Stimulated activated CD4-positive, alpha-beta T cell treated with anti-CD3 and anti-CD28 coated beads, Interleukin-1b, Interleukin-23, amount 100 ng/mL, for 4 hours (primary cell): ENCODE results near the gene SSU72.

Experiments used
- DNase-seq, 2 donors: peaks; one replicate each; pipeline ENCODE4 v3.0.0-alpha.2; 2020; ENCODE audit warnings: low read depth in 2 of 2

Gene SSU72

GRCh38 chr1:1574721-1575537 is at the start of gene SSU72:
TSS of gene SSU72 (minus strand) at chr1:1574863. CDS start at chr1:1574557, 306 bp downstream.
- DNase-seq: peak; percentile 86 to 92

GRCh38 chr1:1623631-1624442 is 49.2 kb upstream of the SSU72 start:
- no peak for DNase-seq

GRCh38 chr1:1623181-1623630 is 48.5 kb upstream of the SSU72 start:
- no peak for DNase-seq

- DNase-seq: no peak
These were observed 48.1 kb upstream of the SSU72 start for GRCh38 chr1:1622788-1623094.

- no peak for DNase-seq
These were observed 47.5 kb upstream of the SSU72 start for GRCh38 chr1:1622010-1622787.

GRCh38 chr1:1621173-1622009 is 46.7 kb upstream of the SSU72 start:
- no peak for DNase-seq

GRCh38 chr1:1620433-1621139 is 45.9 kb upstream of the SSU72 start:
- DNase-seq: no peak

- DNase-seq: no peak
These were observed 45.3 kb upstream of the SSU72 start for GRCh38 chr1:1619917-1620361.

- no peak for DNase-seq
These were observed 43.9 kb upstream of the SSU72 start for GRCh38 chr1:1618396-1619068.

- DNase-seq: no peak
These were observed 43.3 kb upstream of the SSU72 start for GRCh38 chr1:1617925-1618324.

GRCh38 chr1:1617516-1617915 is 42.9 kb upstream of the SSU72 start:
- no peak for DNase-seq

GRCh38 chr1:1616838-1617237 is 42.2 kb upstream of the SSU72 start:
- no peak for DNase-seq

- peak in 1 of 2 donors; percentile 47 for DNase-seq
These were observed 41.6 kb upstream of the SSU72 start for GRCh38 chr1:1616045-1616790.

- DNase-seq: peak; percentile 95 to 97
These were observed 40.8 kb upstream of the SSU72 start, which contains the start of gene MIB2 for GRCh38 chr1:1615256-1616044. TSS of gene MIB2 (plus strand) at chr1:1615500. CDS start at chr1:1623453, 7,953 bp downstream.

GRCh38 chr1:1614954-1615255 is 40.2 kb upstream of the SSU72 start:
- no peak for DNase-seq

- peak in 1 of 2 donors; percentile 39 for DNase-seq
These were observed 39.7 kb upstream of the SSU72 start for GRCh38 chr1:1614204-1614953.

GRCh38 chr1:1613509-1614082 is 38.9 kb upstream of the SSU72 start:
- DNase-seq: no peak

GRCh38 chr1:1612104-1612400 is 37.4 kb upstream of the SSU72 start:
- no peak for DNase-seq
